Stimulated activated naive B cell treated with anti-CD40 and anti-IgM and Interleukin-4, amounts not matched to agents 10 μg/mL and 1 μg/mL and 100 μg/mL, for 72 hours (primary cell): ENCODE data around the gene TP53I13.

Experiments
- ATAC-seq, 2 donors: fragments of 150-1000 bp; cut with Tn5 transposase; replicated peaks; 2 replicates each; pipeline ENCODE4 v1.10.0; 2021; ENCODE audit warnings: moderate library complexity in 1 of 2
- DNase-seq: peaks from one replicate; pipeline ENCODE4 v3.0.0; 2021
- H3K27ac Mint-ChIP-seq: one replicate; pipeline ENCODE4 v1.8.0; 2022; ENCODE audit warnings: mild to moderate bottlenecking, mixed read lengths
- H3K27me3 Mint-ChIP-seq, 2 donors: one replicate each; pipeline ENCODE4 v1.8.0; 2022; ENCODE audit warnings: mixed read lengths in 2 of 2
- H3K36me3 Mint-ChIP-seq, 2 donors: one replicate each; pipeline ENCODE4 v1.8.0; 2022; ENCODE audit warnings: mixed read lengths in 2 of 2, mild to moderate bottlenecking in 1 of 2
- H3K4me1 Mint-ChIP-seq, 2 donors: one replicate each; pipeline ENCODE4 v1.8.0; 2022; ENCODE audit warnings: mixed read lengths in 2 of 2, mild to moderate bottlenecking in 1 of 2
- H3K4me3 Mint-ChIP-seq, 2 donors: one replicate each; pipeline ENCODE4 v1.8.0; 2022; ENCODE audit warnings: mild to moderate bottlenecking in 2 of 2, mixed read lengths in 2 of 2, moderate library complexity in 1 of 2
- H3K9me3 Mint-ChIP-seq, 2 donors: one replicate each; pipeline ENCODE4 v1.8.0; 2022; ENCODE audit warnings: mixed read lengths in 2 of 2, mild to moderate bottlenecking in 1 of 2

The TP53I13 gene

GRCh38 chr17:29603109-29603674, 34.7 kb downstream of the TP53I13 start:
- DNase-seq, result no peak
- H3K27ac Mint-ChIP-seq, result peak overlapping the region; percentile 20

GRCh38 chr17:29607557-29608195, 39.2 kb downstream of the TP53I13 start:
- H3K4me3 Mint-ChIP-seq, result no peak overlapping the region
- no peaks in the 10 kb centered on the region for H3K9me3 Mint-ChIP-seq
- ATAC-seq (no peak), DNase-seq (no peak)
- no peaks in the 10 kb centered on the region for H3K27me3 Mint-ChIP-seq
- peaks cover 0 to 2% of the 10 kb centered on the region in 2 donors for H3K36me3 Mint-ChIP-seq
- H3K27ac Mint-ChIP-seq, result no peak overlapping the region
- no peaks in the 10 kb centered on the region for H3K4me1 Mint-ChIP-seq

More at GRCh38 chr17:29603109-29603674, 34.7 kb downstream of the TP53I13 start:
- H3K9me3 Mint-ChIP-seq, result no peaks in the 10 kb centered on the region
- H3K4me1 Mint-ChIP-seq, result peaks cover 5 to 12% of the 10 kb centered on the region in 2 donors
- H3K27me3 Mint-ChIP-seq, result no peaks in the 10 kb centered on the region
- H3K4me3 Mint-ChIP-seq, result no peak overlapping the region
- H3K36me3 Mint-ChIP-seq, result no peaks in the 10 kb centered on the region
- no peak for ATAC-seq

- ATAC-seq (no peak), DNase-seq (no peak)
- no peaks in the 10 kb centered on the region for H3K27me3 Mint-ChIP-seq
- H3K4me3 Mint-ChIP-seq, result no peak overlapping the region
- peaks cover 0 to 2% of the 10 kb centered on the region in 2 donors for H3K36me3 Mint-ChIP-seq
- H3K27ac Mint-ChIP-seq, result no peak overlapping the region
- H3K4me1 Mint-ChIP-seq, result peaks cover 3 to 5% of the 10 kb centered on the region in 2 donors
- no peaks in the 10 kb centered on the region for H3K9me3 Mint-ChIP-seq
Measured at GRCh38 chr17:29608986-29609385, 40.5 kb downstream of the TP53I13 start.

- Mint-ChIP-seq H3K27me3 (peaks cover 8 to 9% of the 10 kb centered on the region in 2 donors), H3K9me3 (no peaks in the 10 kb centered on the region), H3K4me1 (peaks cover 14 to 19% of the 10 kb centered on the region in 2 donors), H3K4me3 (no peak overlapping the region), H3K36me3 (peaks cover 2 to 3% of the 10 kb centered on the region in 2 donors), H3K27ac (no peak overlapping the region)
- ATAC-seq, result no peak
- no peak for DNase-seq
Measured at GRCh38 chr17:29610395-29610794, 41.9 kb downstream of the TP53I13 start.

GRCh38 chr17:29611351-29612093, 43.0 kb downstream of the TP53I13 start:
- Mint-ChIP-seq H3K27ac (no peak overlapping the region), H3K9me3 (no peaks in the 10 kb centered on the region), H3K4me1 (peaks cover 23 to 30% of the 10 kb centered on the region in 2 donors), H3K27me3 (peaks cover 12 to 16% of the 10 kb centered on the region in 2 donors), H3K4me3 (no peak overlapping the region), H3K36me3 (peaks cover 2 to 3% of the 10 kb centered on the region in 2 donors)
- ATAC-seq, result no peak
- no peak for DNase-seq

- peak overlapping the region in 1 of 2 donors; percentile 19 for H3K4me3 Mint-ChIP-seq
- H3K4me1 Mint-ChIP-seq, result peaks cover 28 to 35% of the 10 kb centered on the region in 2 donors
- no peak overlapping the region for H3K27ac Mint-ChIP-seq
- peaks cover 2 to 3% of the 10 kb centered on the region in 2 donors for H3K36me3 Mint-ChIP-seq
- DNase-seq (no peak), ATAC-seq (no peak)
- no peaks in the 10 kb centered on the region for H3K9me3 Mint-ChIP-seq
- H3K27me3 Mint-ChIP-seq, result peaks cover 15 to 22% of the 10 kb centered on the region in 2 donors
Measured at GRCh38 chr17:29612094-29612403, 43.5 kb downstream of the TP53I13 start.

GRCh38 chr17:29612404-29613280, 44.1 kb downstream of the TP53I13 start:
- H3K4me1 Mint-ChIP-seq, result peaks cover 32 to 41% of the 10 kb centered on the region in 2 donors

GRCh38 chr17:29613352-29613837, 44.9 kb downstream of the TP53I13 start:
- Mint-ChIP-seq H3K27ac (no peak overlapping the region), H3K4me1 (peaks cover 34 to 49% of the 10 kb centered on the region in 2 donors)

More at GRCh38 chr17:29612404-29613280, 44.1 kb downstream of the TP53I13 start:
- Mint-ChIP-seq H3K27ac (no peak overlapping the region), H3K9me3 (no peaks in the 10 kb centered on the region), H3K27me3 (peaks cover 17 to 27% of the 10 kb centered on the region in 2 donors), H3K36me3 (peaks cover 2 to 3% of the 10 kb centered on the region in 2 donors), H3K4me3 (peak overlapping the region; percentile 61 to 68)
- DNase-seq (no peak), ATAC-seq (no peak)

GRCh38 chr17:29613856-29614255, 45.4 kb downstream of the TP53I13 start:
- no peak for ATAC-seq

More at GRCh38 chr17:29613352-29613837, 44.9 kb downstream of the TP53I13 start:
- ATAC-seq, result peak; percentile 59 to 65
- Mint-ChIP-seq H3K27me3 (peaks cover 17 to 30% of the 10 kb centered on the region in 2 donors), H3K36me3 (peaks cover 2 to 3% of the 10 kb centered on the region in 2 donors), H3K4me3 (peak overlapping the region; percentile 67 to 75), H3K9me3 (no peaks in the 10 kb centered on the region)
- DNase-seq, result peak; percentile 82

GRCh38 chr17:29614349-29615047, 46.0 kb downstream of the TP53I13 start:
- Mint-ChIP-seq H3K27ac (peak overlapping the region; percentile 3), H3K9me3 (no peaks in the 10 kb centered on the region), H3K4me3 (peak overlapping the region; percentile 85 to 87), H3K36me3 (peaks cover 2 to 3% of the 10 kb centered on the region in 2 donors), H3K4me1 (peaks cover 34 to 60% of the 10 kb centered on the region in 2 donors), H3K27me3 (peaks cover 17 to 32% of the 10 kb centered on the region in 2 donors)
- ATAC-seq, result no peak
- no peak for DNase-seq

More at GRCh38 chr17:29613856-29614255, 45.4 kb downstream of the TP53I13 start:
- Mint-ChIP-seq H3K36me3 (peaks cover 2 to 3% of the 10 kb centered on the region in 2 donors), H3K27me3 (peaks cover 17 to 32% of the 10 kb centered on the region in 2 donors), H3K4me1 (peaks cover 34 to 53% of the 10 kb centered on the region in 2 donors), H3K9me3 (no peaks in the 10 kb centered on the region), H3K4me3 (peak overlapping the region; percentile 67 to 75), H3K27ac (peak overlapping the region; percentile 71)
- no peak for DNase-seq

- H3K4me1 Mint-ChIP-seq, result peaks cover 34 to 64% of the 10 kb centered on the region in 2 donors
- H3K27me3 Mint-ChIP-seq, result peaks cover 17 to 32% of the 10 kb centered on the region in 2 donors
- H3K4me3 Mint-ChIP-seq, result peak overlapping the region; percentile 85 to 87
- no peaks in the 10 kb centered on the region for H3K9me3 Mint-ChIP-seq
- peak overlapping the region; percentile 3 for H3K27ac Mint-ChIP-seq
- peaks cover 2 to 3% of the 10 kb centered on the region in 2 donors for H3K36me3 Mint-ChIP-seq
- peak; percentile 17 to 21 for ATAC-seq
- no peak for DNase-seq
Measured at GRCh38 chr17:29615048-29615385, 46.5 kb downstream of the TP53I13 start.

GRCh38 chr17:29615492-29616299, 47.2 kb downstream of the TP53I13 start:
- peak overlapping the region; percentile 85 to 87 for H3K4me3 Mint-ChIP-seq
- peaks cover 37 to 67% of the 10 kb centered on the region in 2 donors for H3K4me1 Mint-ChIP-seq
- ATAC-seq (peak; percentile 67 to 69), DNase-seq (peak; percentile 68)
- peak overlapping the region; percentile 62 for H3K27ac Mint-ChIP-seq
- H3K9me3 Mint-ChIP-seq, result no peaks in the 10 kb centered on the region
- peaks cover 17 to 32% of the 10 kb centered on the region in 2 donors for H3K27me3 Mint-ChIP-seq
- peaks cover 0 to 3% of the 10 kb centered on the region in 2 donors for H3K36me3 Mint-ChIP-seq
